Heart right ventricle (tissue), 16 donors: ENCODE results near the gene RAC3. TPM values are rescaled to one million over a fixed set of nuclear protein-coding genes. Genes with fewer than 3 reads are reported as not detected.

ENCODE experiments used
- ATAC-seq, 8 donors: fragments of 200-7000 bp; cut with Tn5 transposase; one replicate each; pipeline ENCODE4 v1.9.1; 2020; ENCODE audit warnings: mild to moderate bottlenecking in 8 of 8, moderate library complexity in 8 of 8, moderate number of reproducible peaks in 1 of 8
- DNase-seq, 2 donors: peaks; one replicate each; pipeline ENCODE4 v3.0.0-alpha.2; 2020
- H3K27ac ChIP-seq, 10 donors: fragments of 200-600 bp; sonication (generic) in 2 of 10; one replicate each; pipeline versions ENCODE4 v1.5.0 to v1.8.0; 2020 to 2022; ENCODE audit warnings: mild to moderate bottlenecking in 3 of 10
- H3K27me3 ChIP-seq, 7 donors: fragments of 200-600 bp; one replicate each; pipeline ENCODE4 v1.8.0; 2021 to 2022; ENCODE audit warnings: mild to moderate bottlenecking in 2 of 7
- H3K36me3 ChIP-seq, 9 donors: fragments of 200-600 bp; sonication (generic) in 1 of 9; one replicate each; pipeline versions ENCODE4 v1.5.0 to v1.8.0; 2020 to 2022; ENCODE audit warnings: mild to moderate bottlenecking in 2 of 9
- H3K4me1 ChIP-seq, 9 donors: fragments of 200-600 bp; sonication (generic) in 1 of 9; one replicate each; pipeline versions ENCODE4 v1.5.0 to v1.8.0; 2020 to 2022; ENCODE audit warnings: mild to moderate bottlenecking in 4 of 9
- H3K4me3 ChIP-seq, 10 donors: fragments of 200-600 bp; sonication (generic) in 2 of 10; one replicate each; pipeline versions ENCODE4 v1.5.0 to v1.8.0; 2020 to 2022; ENCODE audit warnings: mild to moderate bottlenecking in 7 of 10, moderate library complexity in 2 of 10
- H3K9me3 ChIP-seq, 11 donors: fragments of 200-600 bp in 10 of 11; sonication (generic) in 2 of 11; one replicate each; pipeline versions ENCODE4 v1.5.0 to v1.8.0; 2013 to 2022; ENCODE audit warnings: mild to moderate bottlenecking in 2 of 11, control low read depth in 1 of 11, moderate library complexity in 1 of 11
- WGBS, 2 donors: extraction: QIAGEN DNeasy Blood & Tissue Kit; methylation state at CpG; one replicate each; pipeline ENCODE4 v1.1.7; 2013; ENCODE audit warnings: inconsistent platforms in 1 of 2; 5-methylcytosine and 5-hydroxymethylcytosine counted together
- intact Hi-C, 10 donors: fragments of 100-400 bp; cut with DNase I; formaldehyde crosslinking; loops; one replicate each; pipeline versions ENCODE4 v1.11.1 to v1.14.2; 2022
- polyA plus RNA-seq, 2 donors: library from polyadenylated mRNA; stranded (reverse); fragments of 200-250 nt; gene quantifications; one replicate each; pipeline ENCODE4 v1.2.3, GENCODE V29; 2013
- total RNA-seq, 10 donors: library from RNA; stranded (reverse); fragmentation: NEBNext Ultra II Directional in 3 of 10; extraction: Animal tissue kit (Norgen Biotek cat#: 25700) in 3 of 10; gene quantifications; one replicate each; pipeline versions ENCODE4 v1.2.1 to v1.2.4, GENCODE V29; 2021 to 2023
- TF ChIP-seq, protein P1 (sequence below), 9 donors: fragments of 200-600 bp; sonication (generic) in 2 of 9; IDR thresholded peaks; one replicate each; pipeline versions ENCODE4 v1.5.0 to v1.8.0; 2021 to 2022; ENCODE audit warnings: antibody characterized with exemption in 9 of 9, mild to moderate bottlenecking in 5 of 9, moderate library complexity in 1 of 9
- donor health status: Arrhythmogenic right ventricular cardiomyopathy.
- donor health status: ischemic (EF 13 %, LVEDD 7.1; RV severe dilation, severe dysfunction).
- donor health status: healthy with polysubstance abuse.
- donor health status: DM: no; HTN: yes; CAD: no.
- donor health status: DM: no; HTN: no; CAD: no.
- donor health status: ischemic (EF 25% LVEDD 6.9; RV normal size, moderate dysfunction).
- donor health status: ischemic (EF 25% LVEDD 5.7; RV mildly dilated, moderate dysfunction).
- donor health status: healthy.
- donor health status: DM: yes; HTN: yes; CAD: no.
- donor health status: Ischemic cardiomyopathy.
- donor health status: ischemic (EF 35%, LVEDD 5.7; RV mildly dilated, moderate dysfunction).
- donor health status: nonischemic (EF 11% LVEDD 7.7; RV severe dilation, severe dysfunction).
- donor health status: DM: yes; HTN: yes; CAD: no.
- donor health status: PGD.
- donor health status: ischemic (EF 29% LVEDD 5.4; RV normal size, mild dysfunction).
- donor health status: nonischemic (EF 23%, LVEDD 6.1; RV moderate dilation, normal function).

Gene RAC3
- total and polyA plus RNA-seq, 12 donors, result 0.82 to 3.3 (median 1.1) TPM

DNA sequence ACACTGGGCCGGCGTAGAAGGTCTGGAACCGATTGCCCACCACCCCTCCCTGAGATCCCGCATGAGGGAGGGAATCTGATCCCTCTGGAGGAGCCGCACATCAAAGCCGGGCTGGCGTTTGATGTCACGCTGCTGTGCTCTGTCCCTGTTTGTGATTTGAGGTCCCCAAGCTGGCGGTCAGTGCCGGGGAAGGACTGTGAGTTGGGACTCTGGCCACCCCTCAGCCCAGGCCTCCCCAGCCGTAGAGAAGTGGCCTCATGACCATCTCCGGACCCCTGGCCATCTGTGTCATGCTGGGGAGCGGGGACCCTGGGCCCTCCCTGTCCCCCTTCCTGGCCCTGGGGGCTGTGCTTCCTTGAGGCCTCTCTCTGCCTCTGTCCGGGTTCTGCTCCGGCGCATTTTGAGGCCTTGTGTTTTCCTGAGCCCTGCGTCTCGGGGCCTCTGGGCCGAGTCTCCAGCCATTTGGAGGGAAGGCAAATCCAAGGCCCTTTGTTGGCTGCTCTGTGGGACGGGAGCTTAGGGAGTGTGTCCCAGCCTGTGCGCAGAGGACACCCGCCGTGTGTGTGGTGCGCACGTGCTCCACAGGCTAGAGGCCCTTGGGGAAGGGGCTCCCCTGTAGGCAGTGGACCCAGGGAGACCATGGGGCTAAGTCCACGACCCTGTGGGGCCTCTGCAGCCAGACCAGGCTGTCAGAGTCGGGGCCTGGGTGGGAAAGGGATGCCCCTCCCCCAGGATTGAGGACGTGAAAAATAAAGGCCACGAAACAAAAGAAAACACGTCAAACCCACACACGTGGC, 39.0 kb upstream of the RAC3 start:
- Histone ChIP-seq H3K27me3 (no peaks in the 10 kb centered on the region), H3K9me3 (no peaks in the 10 kb centered on the region), H3K36me3 (peaks cover 0 to 51% (median 0%) of the 10 kb centered on the region in 9 donors), H3K4me3 (peak overlapping the region in 6 of 10 donors; percentile 6 to 38 (median 24)), H3K27ac (peak overlapping the region; percentile 55 to 89 (median 76)), H3K4me1 (peaks cover 4 to 25% (median 18%) of the 10 kb centered on the region in 9 donors)
- TF ChIP-seq, protein P1, sequence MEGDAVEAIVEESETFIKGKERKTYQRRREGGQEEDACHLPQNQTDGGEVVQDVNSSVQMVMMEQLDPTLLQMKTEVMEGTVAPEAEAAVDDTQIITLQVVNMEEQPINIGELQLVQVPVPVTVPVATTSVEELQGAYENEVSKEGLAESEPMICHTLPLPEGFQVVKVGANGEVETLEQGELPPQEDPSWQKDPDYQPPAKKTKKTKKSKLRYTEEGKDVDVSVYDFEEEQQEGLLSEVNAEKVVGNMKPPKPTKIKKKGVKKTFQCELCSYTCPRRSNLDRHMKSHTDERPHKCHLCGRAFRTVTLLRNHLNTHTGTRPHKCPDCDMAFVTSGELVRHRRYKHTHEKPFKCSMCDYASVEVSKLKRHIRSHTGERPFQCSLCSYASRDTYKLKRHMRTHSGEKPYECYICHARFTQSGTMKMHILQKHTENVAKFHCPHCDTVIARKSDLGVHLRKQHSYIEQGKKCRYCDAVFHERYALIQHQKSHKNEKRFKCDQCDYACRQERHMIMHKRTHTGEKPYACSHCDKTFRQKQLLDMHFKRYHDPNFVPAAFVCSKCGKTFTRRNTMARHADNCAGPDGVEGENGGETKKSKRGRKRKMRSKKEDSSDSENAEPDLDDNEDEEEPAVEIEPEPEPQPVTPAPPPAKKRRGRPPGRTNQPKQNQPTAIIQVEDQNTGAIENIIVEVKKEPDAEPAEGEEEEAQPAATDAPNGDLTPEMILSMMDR (IDR thresholded peaks at IDR 0.05), result no peak
- 72 to 77% methylated on average over 31 of the region's 31 CpGs for WGBS, 2 donors
- intact Hi-C loops, result no loop called here
- ATAC-seq (peak in 6 of 8 donors; percentile 3 to 20 (median 10)), DNase-seq (no peak)

DNA sequence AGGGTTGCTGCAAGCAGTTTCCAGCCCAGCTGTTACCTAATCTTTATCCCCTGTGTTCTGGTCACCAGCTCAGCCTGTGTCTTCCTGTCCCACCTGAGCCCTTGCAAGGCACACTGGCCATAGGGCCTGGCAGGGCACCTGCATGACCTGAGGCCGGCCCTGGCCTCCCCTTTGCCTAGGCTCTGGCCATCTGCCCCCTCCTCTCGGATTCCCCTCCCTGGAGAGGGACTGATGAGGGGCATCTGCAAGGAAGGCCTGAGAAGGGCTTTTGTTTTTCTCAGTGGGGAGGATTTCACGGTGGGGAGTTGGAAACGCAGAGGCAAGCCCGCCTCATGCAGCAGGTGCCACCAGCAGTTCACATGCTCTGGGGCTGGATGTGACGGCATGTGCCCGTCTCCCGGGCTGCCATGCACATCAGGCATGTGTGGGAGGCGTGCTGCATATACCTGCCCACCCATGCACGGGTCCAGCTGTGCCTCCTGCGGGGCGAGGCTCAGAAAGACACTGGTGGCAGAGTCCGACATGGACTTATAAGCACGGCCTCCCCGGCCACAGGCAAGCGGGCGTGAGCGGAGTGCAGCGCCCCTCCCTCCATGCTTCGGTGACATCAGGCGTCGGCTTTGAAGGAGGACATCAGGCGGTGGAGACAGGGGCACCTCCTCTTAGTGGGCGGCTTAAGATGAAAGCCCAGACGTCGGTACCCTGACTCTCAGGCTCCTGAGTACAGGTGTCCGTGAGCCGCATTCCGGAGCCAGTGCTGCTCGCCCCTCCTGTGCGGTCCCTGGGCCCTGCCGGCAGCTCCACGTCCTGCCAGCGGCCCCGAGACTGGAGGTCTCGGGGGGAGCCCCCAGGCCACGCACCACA, 37.5 kb upstream of the RAC3 start:
- TF ChIP-seq, protein P1 (IDR thresholded peaks at IDR 0.05), result no peak
- Histone ChIP-seq H3K27me3 (no peaks in the 10 kb centered on the region), H3K4me1 (peaks cover 4 to 30% (median 18%) of the 10 kb centered on the region in 9 donors), H3K4me3 (no peak overlapping the region), H3K9me3 (no peaks in the 10 kb centered on the region), H3K27ac (no peak overlapping the region), H3K36me3 (peaks cover 0 to 42% (median 0%) of the 10 kb centered on the region in 9 donors)
- 96% methylated on average over 35 to 37 of the region's 37 CpGs for WGBS, 2 donors
- intact Hi-C loops, result no loop called here
- DNase-seq (no peak), ATAC-seq (no peak)

DNA sequence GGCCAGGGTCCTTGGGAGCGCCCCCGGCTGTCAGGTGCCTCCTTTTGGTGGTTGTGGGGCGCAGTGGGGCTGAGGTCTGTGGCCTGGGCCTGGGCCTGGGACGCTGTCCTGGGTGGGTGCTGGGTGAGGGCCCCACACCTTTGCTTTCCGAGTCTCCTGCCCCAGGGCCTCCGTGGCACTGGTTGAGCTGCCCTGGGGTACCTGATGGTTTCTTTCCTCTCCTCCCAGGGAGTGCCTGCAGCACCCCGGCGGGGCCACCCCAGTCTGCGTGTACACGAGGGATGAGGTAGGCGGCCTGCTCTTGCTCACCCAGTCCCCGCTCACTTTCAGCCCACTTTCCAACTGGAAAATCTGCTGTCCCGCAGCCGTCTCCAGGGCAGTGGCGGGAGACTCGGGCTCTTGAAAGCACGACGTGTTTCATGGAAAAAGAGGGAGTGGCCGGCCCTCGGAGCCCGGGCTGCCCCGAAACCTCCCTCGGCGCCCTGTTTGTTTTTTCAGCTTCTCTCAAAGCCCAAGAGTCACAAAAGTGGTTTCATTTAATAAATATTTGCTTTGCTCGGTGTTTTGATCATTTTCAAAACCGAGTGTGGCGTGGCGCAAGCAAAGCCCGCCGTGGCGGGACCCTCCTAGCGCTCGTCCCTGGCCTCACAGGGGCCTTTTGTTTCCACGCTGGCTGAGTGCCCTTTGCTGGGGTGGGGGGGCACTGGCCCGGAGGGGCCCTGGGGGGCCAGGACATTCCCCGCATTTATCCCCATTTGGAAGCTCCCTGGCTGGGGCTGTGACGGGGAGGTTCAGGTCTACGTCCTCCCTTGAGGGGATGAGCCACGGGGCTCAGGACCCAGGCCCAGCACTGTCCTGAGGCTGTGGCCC, 36.6 kb upstream of the RAC3 start:
- ATAC-seq (no peak), DNase-seq (no peak)

More for the DNA sequence above, 36.6 kb upstream of the RAC3 start:
- Histone ChIP-seq H3K9me3 (no peaks in the 10 kb centered on the region), H3K27ac (no peak overlapping the region), H3K4me1 (peaks cover 4 to 34% (median 18%) of the 10 kb centered on the region in 9 donors), H3K27me3 (no peaks in the 10 kb centered on the region), H3K36me3 (peaks cover 0 to 36% (median 0%) of the 10 kb centered on the region in 9 donors), H3K4me3 (no peak overlapping the region)
- WGBS, 2 donors, result 93 to 94% methylated on average over 39 of the region's 39 CpGs
- intact Hi-C loops, result no loop called here
- TF ChIP-seq, protein P1 (IDR thresholded peaks at IDR 0.05), result no peak
